HL-60/S4 treated with retinoic acid at 250 ng/mL for 4 days and 3 days (cell line): ENCODE data around the gene FAM200A.
"Not testable (repeated sequence)": the region's sequence is repeated elsewhere in the genome, so short reads cannot be mapped to it uniquely, and the experiment has no call there.

Experiments used
- in situ Hi-C: fragments of 300-500 bp; cut with MboI; formaldehyde crosslinking; loops from 2 replicates; pipeline ENCODE4 v1.7.0; 2022; ENCODE audit warnings: low sequenced_read_pairs

The FAM200A gene

GRCh38 chr7:99559175-99559915 is 7.4 kb upstream of the FAM200A start:
- in situ Hi-C loops, result no loop called here

GRCh38 chr7:99558306-99559174 is 6.6 kb upstream of the FAM200A start, which contains the start of gene ZNF655:
Gene ZNF655 (plus strand): TSS chr7:99558642. CDS start chr7:99560560, 1,918 bp downstream.
- in situ Hi-C loops, result no loop called here

- in situ Hi-C loops, result no loop called here
These were observed 6.0 kb upstream of the FAM200A start for GRCh38 chr7:99557940-99558305.

- in situ Hi-C loops, result no loop called here
These were observed 5.3 kb upstream of the FAM200A start for GRCh38 chr7:99557196-99557607.

- in situ Hi-C loops, result no loop called here
These were observed 3.0 kb upstream of the FAM200A start for GRCh38 chr7:99554939-99555338.

- in situ Hi-C loops, result no loop called here
These were observed 1.1 kb upstream of the FAM200A start for GRCh38 chr7:99553039-99553438.

GRCh38 chr7:99551334-99551733 is 580 bp downstream of the FAM200A start:
- in situ Hi-C loops, result no loop called here

GRCh38 chr7:99549545-99549944 is 2.4 kb downstream of the FAM200A start:
- in situ Hi-C loops, result not testable (repeated sequence)

- in situ Hi-C loops, result not testable (repeated sequence)
These were observed 6.6 kb downstream of the FAM200A start for GRCh38 chr7:99545308-99545707.

- in situ Hi-C loops, result no loop called here
These were observed 8.0 kb downstream of the FAM200A start for GRCh38 chr7:99543916-99544315.

- in situ Hi-C loops, result no loop called here
These were observed 8.7 kb downstream of the FAM200A start for GRCh38 chr7:99543081-99543671.

- in situ Hi-C loops, result no loop called here
These were observed 10.7 kb downstream of the FAM200A start for GRCh38 chr7:99541212-99541611.

- in situ Hi-C loops, result no loop called here
These were observed 11.4 kb downstream of the FAM200A start for GRCh38 chr7:99540542-99540941.

GRCh38 chr7:99539213-99539811 is 12.6 kb downstream of the FAM200A start:
- in situ Hi-C loops, result no loop called here

GRCh38 chr7:99535667-99536066 is 16.2 kb downstream of the FAM200A start:
- in situ Hi-C loops, result no loop called here

- in situ Hi-C loops, result no loop called here
These were observed 20.6 kb downstream of the FAM200A start for GRCh38 chr7:99531354-99531765.

- in situ Hi-C loops, result no loop called here
These were observed 26.0 kb downstream of the FAM200A start for GRCh38 chr7:99525713-99526440.

GRCh38 chr7:99521399-99521798 is 30.5 kb downstream of the FAM200A start:
- in situ Hi-C loops, result no loop called here

GRCh38 chr7:99514050-99514449 is 37.9 kb downstream of the FAM200A start:
- in situ Hi-C loops, result no loop called here

- in situ Hi-C loops, result no loop called here
These were observed 46.6 kb downstream of the FAM200A start for GRCh38 chr7:99505324-99505662.
